ENCODE data around the gene ST6GALNAC3.

DNA sequence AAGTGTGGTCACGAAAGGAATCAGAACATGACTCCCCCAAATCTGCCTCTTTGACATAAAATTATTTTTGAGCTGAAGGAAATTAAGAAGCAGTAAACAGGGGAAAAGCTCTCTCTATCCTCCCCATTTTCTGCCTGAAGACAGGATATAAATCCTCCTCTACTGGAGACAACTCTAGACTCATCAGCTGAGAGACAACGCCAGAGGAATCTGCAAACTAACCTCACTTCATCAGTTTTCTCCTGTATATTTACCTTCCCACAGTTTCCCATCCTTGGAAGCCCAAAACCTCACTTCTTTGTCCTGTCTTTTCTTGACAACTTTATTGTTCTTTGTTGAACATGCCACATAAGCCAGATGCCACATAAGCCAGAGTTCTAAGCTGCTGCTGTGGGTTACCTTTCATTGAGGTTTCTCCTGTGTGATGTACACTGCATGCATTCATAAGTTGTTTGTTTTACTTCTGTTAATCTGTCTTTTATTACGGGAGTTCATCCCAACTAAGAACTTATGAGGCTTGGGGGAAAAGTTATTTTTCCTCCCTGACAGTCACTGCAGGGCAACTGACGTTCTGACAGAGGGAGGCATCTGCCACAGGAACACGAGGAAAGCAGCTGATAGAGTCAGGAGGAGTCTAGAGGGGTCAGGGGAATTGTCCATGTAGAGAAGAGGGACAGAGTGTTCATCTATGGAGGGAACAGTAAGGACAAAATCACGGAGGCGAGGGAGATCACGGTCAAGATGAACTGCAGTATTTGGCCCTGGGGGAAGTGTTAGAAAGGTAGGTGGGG is 19.2 kb downstream of the ST6GALNAC3 start:
- TF ChIP-seq, protein P1, sequence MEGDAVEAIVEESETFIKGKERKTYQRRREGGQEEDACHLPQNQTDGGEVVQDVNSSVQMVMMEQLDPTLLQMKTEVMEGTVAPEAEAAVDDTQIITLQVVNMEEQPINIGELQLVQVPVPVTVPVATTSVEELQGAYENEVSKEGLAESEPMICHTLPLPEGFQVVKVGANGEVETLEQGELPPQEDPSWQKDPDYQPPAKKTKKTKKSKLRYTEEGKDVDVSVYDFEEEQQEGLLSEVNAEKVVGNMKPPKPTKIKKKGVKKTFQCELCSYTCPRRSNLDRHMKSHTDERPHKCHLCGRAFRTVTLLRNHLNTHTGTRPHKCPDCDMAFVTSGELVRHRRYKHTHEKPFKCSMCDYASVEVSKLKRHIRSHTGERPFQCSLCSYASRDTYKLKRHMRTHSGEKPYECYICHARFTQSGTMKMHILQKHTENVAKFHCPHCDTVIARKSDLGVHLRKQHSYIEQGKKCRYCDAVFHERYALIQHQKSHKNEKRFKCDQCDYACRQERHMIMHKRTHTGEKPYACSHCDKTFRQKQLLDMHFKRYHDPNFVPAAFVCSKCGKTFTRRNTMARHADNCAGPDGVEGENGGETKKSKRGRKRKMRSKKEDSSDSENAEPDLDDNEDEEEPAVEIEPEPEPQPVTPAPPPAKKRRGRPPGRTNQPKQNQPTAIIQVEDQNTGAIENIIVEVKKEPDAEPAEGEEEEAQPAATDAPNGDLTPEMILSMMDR (IDR thresholded peaks at IDR 0.05; ENCODE audit: poor library complexity) = no peak
- no peak for TF ChIP-seq EZH2 (IDR thresholded peaks at IDR 0.05; ENCODE audit: borderline replicate concordance)

Data from hepatocyte (in vitro differentiated cells).